ENCODE measurements around the gene GINS1.

Gene GINS1

GRCh38 chr20:25479638-25480037 is 72.2 kb downstream of the GINS1 start:
- TF ChIP-seq CTCF (IDR thresholded peaks at IDR 0.05) = no peak
- no peak for DNase-seq (ENCODE audit: low spot score)
- no peak overlapping the region for H3K27ac ChIP-seq

GRCh38 chr20:25480156-25480555 is 72.7 kb downstream of the GINS1 start:
- Histone ChIP-seq H3K27ac (no peak overlapping the region), H3K4me3 (no peak overlapping the region)
- DNase-seq (ENCODE audit: low spot score) = no peak
- TF ChIP-seq CTCF (IDR thresholded peaks at IDR 0.05) = no peak

More at GRCh38 chr20:25479638-25480037, 72.2 kb downstream of the GINS1 start:
- H3K4me3 ChIP-seq = no peak overlapping the region

- TF ChIP-seq CTCF (IDR thresholded peaks at IDR 0.05) = no peak
- no peak overlapping the region for H3K27ac ChIP-seq
Measured at GRCh38 chr20:25480797-25481196, 73.3 kb downstream of the GINS1 start.

GRCh38 chr20:25481235-25481917 is 73.9 kb downstream of the GINS1 start:
- Histone ChIP-seq H3K27ac (no peak overlapping the region), H3K4me3 (no peak overlapping the region)
- DNase-seq (ENCODE audit: low spot score) = no peak
- no peak for TF ChIP-seq CTCF (IDR thresholded peaks at IDR 0.05)

More at GRCh38 chr20:25480797-25481196, 73.3 kb downstream of the GINS1 start:
- DNase-seq (ENCODE audit: low spot score) = no peak
- no peak overlapping the region for H3K4me3 ChIP-seq

- no peak for DNase-seq (ENCODE audit: low spot score)
- no peak overlapping the region for H3K27ac ChIP-seq
- no peak overlapping the region for H3K4me3 ChIP-seq
- TF ChIP-seq CTCF (IDR thresholded peaks at IDR 0.05) = no peak
Measured at GRCh38 chr20:25481918-25482253, 74.4 kb downstream of the GINS1 start.

GRCh38 chr20:25483431-25484132 is 76.1 kb downstream of the GINS1 start:
- TF ChIP-seq CTCF (IDR thresholded peaks at IDR 0.05) = no peak
- no peak overlapping the region for H3K27ac ChIP-seq
- H3K4me3 ChIP-seq = no peak overlapping the region
- no peak for DNase-seq (ENCODE audit: low spot score)
